ENCODE measurements around the gene SLC25A42. TPM values are rescaled to one million over a fixed set of nuclear protein-coding genes. Genes with fewer than 3 reads are reported as not detected.

SLC25A42 gene
- total and polyA plus RNA-seq, 2 of the 13 experiments (the other 11 are each of a cell fraction or from before 2014, with no cell fraction given): 12.8 to 18.3 TPM

DNA sequence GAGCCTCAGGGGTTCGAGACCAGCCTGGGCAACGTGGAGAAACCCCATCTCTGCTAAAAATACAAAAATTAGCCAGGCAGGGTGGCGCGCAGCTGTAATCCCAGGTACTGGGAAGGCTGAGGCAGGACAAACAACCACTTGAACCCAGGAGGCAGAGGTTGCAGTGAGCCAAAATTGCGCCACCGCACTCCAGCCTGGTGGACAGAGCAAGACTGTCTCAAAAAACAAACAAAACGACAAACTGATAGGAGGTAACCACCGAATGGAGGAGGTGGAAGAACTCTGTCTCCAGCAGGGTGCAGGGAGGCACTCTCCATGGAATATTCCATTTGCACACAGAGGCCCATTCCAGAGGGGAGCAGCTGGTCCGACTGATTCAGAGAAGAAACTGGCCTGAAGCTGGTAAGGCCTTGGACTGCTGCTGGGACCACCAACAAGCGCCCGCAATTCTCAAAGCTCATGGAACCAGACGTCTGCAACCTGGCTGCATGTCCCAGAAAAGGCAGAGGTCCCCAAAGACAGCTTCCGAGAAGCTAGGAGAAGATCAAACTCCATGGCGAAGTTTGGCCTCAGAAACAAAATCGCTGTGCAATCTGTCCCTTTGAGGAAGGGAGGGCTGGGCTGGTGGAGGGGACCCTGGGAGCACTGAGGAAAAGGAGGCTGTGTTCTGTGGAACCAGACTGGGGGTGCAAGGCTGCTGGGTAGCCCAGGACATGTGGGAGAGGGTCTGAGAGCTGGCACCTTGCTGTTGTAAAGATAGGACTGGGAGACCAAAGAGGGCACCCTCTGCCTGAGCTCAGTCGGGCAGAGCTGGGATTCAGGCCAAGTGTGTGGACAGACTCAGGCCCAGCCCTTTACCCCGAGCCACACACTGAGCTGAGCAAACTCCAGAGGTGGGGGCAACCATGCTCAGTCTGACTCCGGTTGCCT, 35.2 kb downstream of the SLC25A42 start (continued):
- TF ChIP-seq ATAD3A (CRISPR knock-in tag; IDR thresholded peaks at IDR 0.05): no peak
- peak; percentile 81; the same call in 1 of the 2 replicates for TF ChIP-seq ZSCAN29 (CRISPR knock-in tag; conservative IDR thresholded peaks at IDR 0.05)
- TF ChIP-seq, protein P1, sequence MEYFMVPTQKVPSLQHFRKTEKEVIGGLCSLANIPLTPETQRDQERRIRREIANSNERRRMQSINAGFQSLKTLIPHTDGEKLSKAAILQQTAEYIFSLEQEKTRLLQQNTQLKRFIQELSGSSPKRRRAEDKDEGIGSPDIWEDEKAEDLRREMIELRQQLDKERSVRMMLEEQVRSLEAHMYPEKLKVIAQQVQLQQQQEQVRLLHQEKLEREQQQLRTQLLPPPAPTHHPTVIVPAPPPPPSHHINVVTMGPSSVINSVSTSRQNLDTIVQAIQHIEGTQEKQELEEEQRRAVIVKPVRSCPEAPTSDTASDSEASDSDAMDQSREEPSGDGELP (IDR thresholded peaks at IDR 0.05; ENCODE audit: borderline replicate concordance, low read depth): peak; percentile 73
- TF ChIP-seq RORA (CRISPR knock-in tag; IDR thresholded peaks at IDR 0.05): no peak
- no peak for TF ChIP-seq ZNF230 (CRISPR knock-in tag; IDR thresholded peaks at IDR 0.05)
- TF ChIP-seq SMAD3 (CRISPR knock-in tag; IDR thresholded peaks at IDR 0.05): peak; percentile 65; the same call in 1 of the 2 replicates
- TF ChIP-seq SMARCE1 (IDR thresholded peaks at IDR 0.05; ENCODE audit: borderline replicate concordance): no peak
- TF ChIP-seq MAFF (IDR thresholded peaks at IDR 0.05; ENCODE audit: low read depth, low read length): no peak
- no peak for TF ChIP-seq SNRNP70 (IDR thresholded peaks at IDR 0.05; ENCODE audit: low read depth, low read length)
- TF ChIP-seq TP53 (CRISPR knock-in tag; conservative IDR thresholded peaks at IDR 0.05): peak; percentile 68; the same call in 1 of the 2 replicates
- TF ChIP-seq, protein P2, sequence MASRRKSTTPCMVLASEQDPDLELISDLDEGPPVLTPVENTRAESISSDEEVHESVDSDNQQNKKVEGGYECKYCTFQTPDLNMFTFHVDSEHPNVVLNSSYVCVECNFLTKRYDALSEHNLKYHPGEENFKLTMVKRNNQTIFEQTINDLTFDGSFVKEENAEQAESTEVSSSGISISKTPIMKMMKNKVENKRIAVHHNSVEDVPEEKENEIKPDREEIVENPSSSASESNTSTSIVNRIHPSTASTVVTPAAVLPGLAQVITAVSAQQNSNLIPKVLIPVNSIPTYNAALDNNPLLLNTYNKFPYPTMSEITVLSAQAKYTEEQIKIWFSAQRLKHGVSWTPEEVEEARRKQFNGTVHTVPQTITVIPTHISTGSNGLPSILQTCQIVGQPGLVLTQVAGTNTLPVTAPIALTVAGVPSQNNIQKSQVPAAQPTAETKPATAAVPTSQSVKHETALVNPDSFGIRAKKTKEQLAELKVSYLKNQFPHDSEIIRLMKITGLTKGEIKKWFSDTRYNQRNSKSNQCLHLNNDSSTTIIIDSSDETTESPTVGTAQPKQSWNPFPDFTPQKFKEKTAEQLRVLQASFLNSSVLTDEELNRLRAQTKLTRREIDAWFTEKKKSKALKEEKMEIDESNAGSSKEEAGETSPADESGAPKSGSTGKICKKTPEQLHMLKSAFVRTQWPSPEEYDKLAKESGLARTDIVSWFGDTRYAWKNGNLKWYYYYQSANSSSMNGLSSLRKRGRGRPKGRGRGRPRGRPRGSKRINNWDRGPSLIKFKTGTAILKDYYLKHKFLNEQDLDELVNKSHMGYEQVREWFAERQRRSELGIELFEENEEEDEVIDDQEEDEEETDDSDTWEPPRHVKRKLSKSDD (CRISPR knock-in tag; IDR thresholded peaks at IDR 0.05; ENCODE audit: low read depth): no peak
- TF ChIP-seq ZNF569 (CRISPR knock-in tag; IDR thresholded peaks at IDR 0.05; ENCODE audit: borderline replicate concordance): no peak
- TF ChIP-seq PCBP1 (IDR thresholded peaks at IDR 0.05; ENCODE audit: borderline replicate concordance, low read depth, low read length): no peak
- TF ChIP-seq SP140L (CRISPR knock-in tag; IDR thresholded peaks at IDR 0.05; ENCODE audit: borderline replicate concordance): no peak
- peak; percentile 64; the same call in 1 of the 2 replicates for TF ChIP-seq KDM6A (CRISPR knock-in tag; IDR thresholded peaks at IDR 0.05; ENCODE audit: low read depth)
- TF ChIP-seq, protein P3, sequence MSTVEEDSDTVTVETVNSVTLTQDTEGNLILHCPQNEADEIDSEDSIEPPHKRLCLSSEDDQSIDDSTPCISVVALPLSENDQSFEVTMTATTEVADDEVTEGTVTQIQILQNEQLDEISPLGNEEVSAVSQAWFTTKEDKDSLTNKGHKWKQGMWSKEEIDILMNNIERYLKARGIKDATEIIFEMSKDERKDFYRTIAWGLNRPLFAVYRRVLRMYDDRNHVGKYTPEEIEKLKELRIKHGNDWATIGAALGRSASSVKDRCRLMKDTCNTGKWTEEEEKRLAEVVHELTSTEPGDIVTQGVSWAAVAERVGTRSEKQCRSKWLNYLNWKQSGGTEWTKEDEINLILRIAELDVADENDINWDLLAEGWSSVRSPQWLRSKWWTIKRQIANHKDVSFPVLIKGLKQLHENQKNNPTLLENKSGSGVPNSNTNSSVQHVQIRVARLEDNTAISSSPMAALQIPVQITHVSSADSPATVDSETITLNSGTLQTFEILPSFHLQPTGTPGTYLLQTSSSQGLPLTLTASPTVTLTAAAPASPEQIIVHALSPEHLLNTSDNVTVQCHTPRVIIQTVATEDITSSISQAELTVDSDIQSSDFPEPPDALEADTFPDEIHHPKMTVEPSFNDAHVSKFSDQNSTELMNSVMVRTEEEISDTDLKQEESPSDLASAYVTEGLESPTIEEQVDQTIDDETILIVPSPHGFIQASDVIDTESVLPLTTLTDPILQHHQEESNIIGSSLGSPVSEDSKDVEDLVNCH (CRISPR knock-in tag; IDR thresholded peaks at IDR 0.05): no peak
- 0 out of 2 replicates have a peak, but pooled peaks have one; percentile 55 for TF ChIP-seq EED (CRISPR knock-in tag; IDR thresholded peaks at IDR 0.05)
- no peak for TF ChIP-seq ZNF652 (CRISPR knock-in tag; IDR thresholded peaks at IDR 0.05; ENCODE audit: borderline replicate concordance, low read depth)
- peak in 1 of 2 experiments; percentile 40; a peak in 1 of 4 replicates for TF ChIP-seq KLF16 (CRISPR knock-in tag; IDR thresholded peaks at IDR 0.05)
- TF ChIP-seq ZNF552 (CRISPR knock-in tag; IDR thresholded peaks at IDR 0.05; ENCODE audit: borderline replicate concordance): no peak
- no peak for TF ChIP-seq CHD2 (IDR thresholded peaks at IDR 0.05; ENCODE audit: low read depth, low read length)
- no peak for TF ChIP-seq PRPF4 (IDR thresholded peaks at IDR 0.05; ENCODE audit: low read depth, low read length, poor library complexity, severe bottlenecking)

Data from HepG2 (cell line).